VCaP (cell line): ENCODE measurements around the gene HBG1.

Experiments
- H3K27ac ChIP-seq: fragments of 450-650 bp; 2 replicates; pipeline ENCODE4 v1.5.1; 2017
- TF ChIP-seq, protein P1 (sequence below): fragments of 450-650 bp; conservative IDR thresholded peaks from 2 replicates; pipeline ENCODE4 v1.5.1; 2017; ENCODE audit warnings: mild to moderate bottlenecking, moderate library complexity

Gene HBG1

DNA sequence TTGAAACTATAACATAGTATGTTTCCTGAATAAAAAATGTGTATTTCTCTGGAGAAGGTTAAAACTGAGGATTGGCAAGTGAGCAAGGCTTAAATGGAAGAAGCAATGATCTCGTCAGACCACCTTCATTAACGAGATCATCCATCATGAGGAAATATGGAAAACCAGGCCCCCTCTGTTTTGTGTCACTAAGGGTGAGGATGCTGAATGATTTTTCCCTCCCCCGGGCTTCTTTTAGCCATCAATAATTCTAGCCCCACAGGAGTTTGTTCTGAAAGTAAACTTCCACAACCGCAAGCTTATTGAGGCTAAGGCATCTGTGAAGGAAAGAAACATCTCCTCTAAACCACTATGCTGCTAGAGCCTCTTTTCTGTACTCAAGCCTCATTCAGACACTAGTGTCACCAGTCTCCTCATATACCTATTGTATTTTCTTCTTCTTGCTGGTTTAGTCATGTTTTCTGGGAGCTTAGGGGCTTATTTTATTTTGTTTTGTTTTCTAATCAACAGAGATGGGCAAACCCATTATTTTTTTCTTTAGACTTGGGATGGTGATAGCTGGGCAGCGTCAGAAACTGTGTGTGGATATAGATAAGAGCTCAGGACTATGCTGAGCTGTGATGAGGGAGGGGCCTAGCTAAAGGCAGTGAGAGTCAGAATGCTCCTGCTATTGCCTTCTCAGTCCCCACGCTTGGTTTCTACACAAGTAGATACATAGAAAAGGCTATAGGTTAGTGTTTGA is 25.9 kb upstream of the HBG1 start:
- H3K27ac ChIP-seq, result no peak overlapping the region
- TF ChIP-seq, protein P1, sequence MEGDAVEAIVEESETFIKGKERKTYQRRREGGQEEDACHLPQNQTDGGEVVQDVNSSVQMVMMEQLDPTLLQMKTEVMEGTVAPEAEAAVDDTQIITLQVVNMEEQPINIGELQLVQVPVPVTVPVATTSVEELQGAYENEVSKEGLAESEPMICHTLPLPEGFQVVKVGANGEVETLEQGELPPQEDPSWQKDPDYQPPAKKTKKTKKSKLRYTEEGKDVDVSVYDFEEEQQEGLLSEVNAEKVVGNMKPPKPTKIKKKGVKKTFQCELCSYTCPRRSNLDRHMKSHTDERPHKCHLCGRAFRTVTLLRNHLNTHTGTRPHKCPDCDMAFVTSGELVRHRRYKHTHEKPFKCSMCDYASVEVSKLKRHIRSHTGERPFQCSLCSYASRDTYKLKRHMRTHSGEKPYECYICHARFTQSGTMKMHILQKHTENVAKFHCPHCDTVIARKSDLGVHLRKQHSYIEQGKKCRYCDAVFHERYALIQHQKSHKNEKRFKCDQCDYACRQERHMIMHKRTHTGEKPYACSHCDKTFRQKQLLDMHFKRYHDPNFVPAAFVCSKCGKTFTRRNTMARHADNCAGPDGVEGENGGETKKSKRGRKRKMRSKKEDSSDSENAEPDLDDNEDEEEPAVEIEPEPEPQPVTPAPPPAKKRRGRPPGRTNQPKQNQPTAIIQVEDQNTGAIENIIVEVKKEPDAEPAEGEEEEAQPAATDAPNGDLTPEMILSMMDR, result no peak

DNA sequence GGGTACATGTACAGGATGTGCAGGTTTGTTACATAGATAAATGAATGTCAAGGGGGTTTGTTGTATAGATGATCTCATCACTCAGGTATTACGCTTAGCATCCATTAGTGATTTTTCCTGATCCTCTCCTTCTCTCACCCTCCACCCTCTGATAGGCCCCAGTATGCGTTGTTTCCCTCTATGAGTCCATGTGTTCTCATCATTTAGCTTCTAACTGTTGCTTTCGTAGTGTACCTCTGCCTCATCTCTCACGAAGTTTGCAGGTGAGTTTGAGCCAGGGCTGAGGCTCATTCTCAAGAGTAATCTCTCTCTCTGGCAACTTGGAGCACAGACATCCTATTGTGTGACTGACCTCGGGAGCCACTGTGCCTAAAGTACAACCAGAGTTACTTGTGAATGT is 24.7 kb upstream of the HBG1 start:
- H3K27ac ChIP-seq, result no peak overlapping the region
- TF ChIP-seq, protein P1, result no peak

DNA sequence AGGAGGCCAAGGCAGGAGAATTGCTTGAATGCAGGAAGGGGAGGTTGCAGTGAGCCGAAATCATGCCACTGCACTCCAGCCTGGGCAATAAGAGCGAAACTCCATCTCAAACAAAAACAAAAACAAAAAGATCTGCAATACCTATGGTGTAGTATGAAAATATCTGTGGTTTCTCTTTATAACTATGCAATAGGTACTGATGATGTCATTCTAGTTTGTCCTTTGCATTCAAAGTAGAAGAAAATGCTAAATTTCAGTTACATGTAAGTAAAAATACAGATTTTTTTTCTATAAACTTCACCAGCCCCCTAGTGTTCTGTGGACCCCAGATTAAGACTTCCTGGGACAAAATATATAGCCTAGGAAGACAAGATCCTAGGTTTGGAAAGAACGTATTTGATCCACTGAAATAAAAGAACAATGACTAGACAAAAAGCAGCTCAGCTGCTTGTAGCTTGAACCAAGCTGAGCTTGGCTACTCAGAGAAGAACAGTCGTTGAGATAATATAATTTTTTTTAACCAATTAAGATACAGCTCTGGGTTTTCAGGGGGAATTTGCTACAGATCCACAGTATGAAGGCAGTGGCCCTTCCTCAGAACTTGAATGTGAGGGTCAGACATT is 22.8 kb upstream of the HBG1 start:
- TF ChIP-seq, protein P1, result no peak

DNA sequence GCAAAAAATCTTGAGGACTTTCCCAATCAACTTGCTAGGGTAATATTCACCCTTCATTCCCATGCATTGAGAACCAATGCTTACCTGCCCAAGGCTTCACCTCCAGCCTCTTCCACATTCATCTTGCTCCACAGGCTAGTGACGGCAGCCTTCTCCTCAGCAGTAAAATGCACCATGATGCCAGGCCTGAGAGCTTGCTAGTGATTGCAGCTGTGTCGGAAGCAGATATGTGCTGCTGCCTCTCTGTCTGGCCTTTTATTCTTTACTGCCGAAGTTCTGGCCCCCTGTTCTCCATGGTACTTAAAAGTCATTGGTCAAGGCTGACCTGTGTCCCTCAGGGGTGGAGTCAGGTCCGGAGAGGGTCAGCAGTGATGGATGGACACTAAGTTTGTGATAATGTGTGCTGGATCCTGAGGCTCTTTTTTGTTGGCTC is 20.1 kb upstream of the HBG1 start, which contains the start of gene HBE1:
Gene HBE1 (minus strand): TSS at position 231 of the 433 bp plus-strand sequence. CDS start 55 bp downstream, at position 176.
- no peak within 1 kb of the TSS for H3K27ac ChIP-seq
- TF ChIP-seq, protein P1, result no peak

More for the DNA sequence above, 22.8 kb upstream of the HBG1 start:
- H3K27ac ChIP-seq, result no peak overlapping the region

DNA sequence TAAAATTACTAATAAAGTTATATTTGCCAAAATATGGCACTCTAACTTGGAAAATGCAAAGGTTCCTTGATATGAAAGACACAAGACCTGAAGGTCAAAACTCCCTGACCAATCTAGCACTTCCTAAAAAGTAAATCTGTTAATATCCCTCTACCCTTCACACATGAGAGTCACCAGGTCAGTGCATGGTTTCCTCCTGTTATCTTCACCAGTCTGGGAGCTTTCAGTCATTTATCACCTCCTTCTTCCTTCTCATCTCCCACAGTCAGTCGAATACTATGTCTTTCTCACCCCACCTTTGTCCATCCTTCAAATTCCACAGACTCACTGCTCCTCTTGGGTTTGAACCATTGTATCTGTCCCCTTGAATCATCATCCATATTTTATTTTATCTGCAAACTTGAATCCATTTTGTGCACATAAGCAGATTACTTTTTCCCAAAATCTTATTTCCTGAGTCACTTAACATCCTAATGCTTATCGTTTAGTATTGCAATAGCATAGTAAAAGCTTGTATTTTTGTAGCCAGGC is 17.4 kb upstream of the HBG1 start:
- no peak overlapping the region for H3K27ac ChIP-seq
- TF ChIP-seq, protein P1, result no peak

DNA sequence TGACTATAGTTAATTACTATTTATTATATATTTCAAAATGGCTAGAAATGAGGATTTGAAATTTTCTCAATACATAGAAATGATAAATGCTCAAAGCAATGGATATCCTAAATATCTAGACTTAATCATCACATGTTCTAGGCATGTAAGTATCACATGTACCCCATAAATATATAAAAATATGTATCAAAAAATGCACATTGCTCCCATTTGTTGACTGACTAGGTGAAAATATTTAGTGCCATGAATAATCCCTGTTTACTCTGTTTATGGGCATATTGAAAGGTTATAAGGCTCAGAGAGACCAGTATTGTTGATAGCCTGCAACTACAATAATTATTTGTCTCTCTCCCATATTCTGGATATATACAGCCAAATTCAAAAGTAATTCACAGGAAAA is 17.0 kb upstream of the HBG1 start:
- no peak overlapping the region for H3K27ac ChIP-seq
- TF ChIP-seq, protein P1, result no peak

DNA sequence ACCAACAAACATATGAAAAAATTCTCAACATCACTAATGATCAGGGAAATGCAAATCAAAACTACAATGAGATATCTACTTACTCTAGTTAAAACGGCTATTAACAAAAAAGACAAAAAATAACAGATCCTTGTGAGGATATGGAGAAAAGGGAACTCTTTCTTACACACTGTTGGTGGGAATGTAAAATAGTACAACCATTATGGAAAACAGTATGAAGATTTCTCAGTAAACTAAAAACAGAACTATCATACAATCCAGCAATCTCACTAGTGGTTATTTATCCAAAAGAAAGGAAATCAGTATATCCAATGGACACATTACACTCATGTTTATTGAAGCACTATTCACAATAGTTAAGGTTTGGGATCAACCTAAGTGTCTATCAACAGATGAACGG is 16.2 kb upstream of the HBG1 start:
- H3K27ac ChIP-seq, result no peak overlapping the region
- TF ChIP-seq, protein P1, result no peak
